Activated CD8-positive, alpha-beta memory T cell treated with anti-CD3 and anti-CD28 coated beads for 1 hour (primary cell): ENCODE measurements around the gene ENTR1.

Source experiments
- DNase-seq, 2 donors: peaks; one replicate each; pipeline ENCODE4 v3.0.0-alpha.2; 2020; ENCODE audit warnings: low read depth in 1 of 2; ENCODE audit errors: extremely low read depth in 1 of 2

Gene ENTR1

GRCh38 chr9:136363949-136364748 is 46.3 kb downstream of the ENTR1 start:
- no peak for DNase-seq

DNA sequence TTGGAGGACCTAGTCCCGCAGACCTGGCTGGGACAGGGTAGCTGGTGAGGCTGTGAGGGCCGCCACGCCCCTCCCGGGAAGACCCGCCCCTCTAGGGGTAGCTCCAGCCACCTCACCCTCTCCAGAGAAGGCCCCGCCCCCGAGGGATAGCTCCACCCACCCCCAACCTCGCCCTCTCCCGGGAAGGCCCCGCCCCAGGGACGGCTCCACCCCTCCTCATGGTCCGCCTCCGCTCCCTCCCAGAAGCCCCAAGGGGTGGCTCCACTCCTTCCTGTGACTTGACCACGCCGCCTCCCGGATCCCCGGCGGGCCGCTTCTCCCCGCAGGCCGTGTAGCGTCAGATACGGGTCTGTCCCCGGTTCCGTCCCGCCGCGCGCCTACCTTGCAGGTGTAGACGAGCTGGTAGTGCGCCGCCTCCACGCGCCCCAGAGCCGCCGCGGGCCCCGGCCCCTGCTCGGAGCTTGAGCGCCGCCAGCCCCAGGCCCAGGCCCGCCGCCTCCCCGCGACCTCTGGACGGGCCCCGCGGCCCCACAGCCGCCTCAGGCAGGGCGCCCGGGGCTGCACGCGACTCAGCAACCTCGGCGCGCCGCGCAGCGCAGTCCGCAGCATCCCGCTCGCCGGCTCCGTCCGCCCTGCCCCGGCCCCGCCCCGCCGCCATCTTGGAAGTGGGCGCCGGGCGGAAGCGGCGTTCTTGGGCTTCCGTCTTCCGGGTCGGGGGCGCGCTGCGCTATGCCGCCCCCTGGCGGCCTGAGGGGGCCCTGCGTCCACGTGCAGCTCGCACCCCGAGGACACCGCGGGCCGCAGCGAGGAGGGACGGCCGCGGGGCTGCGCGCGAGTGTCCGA is 47.1 kb downstream of the ENTR1 start, which contains the start of gene DNLZ:
Gene DNLZ (minus strand): TSS at position 639 of the 843 bp plus-strand sequence. CDS start 30 bp downstream, at position 609.
- peak; percentile 79 to 92 for DNase-seq

DNA sequence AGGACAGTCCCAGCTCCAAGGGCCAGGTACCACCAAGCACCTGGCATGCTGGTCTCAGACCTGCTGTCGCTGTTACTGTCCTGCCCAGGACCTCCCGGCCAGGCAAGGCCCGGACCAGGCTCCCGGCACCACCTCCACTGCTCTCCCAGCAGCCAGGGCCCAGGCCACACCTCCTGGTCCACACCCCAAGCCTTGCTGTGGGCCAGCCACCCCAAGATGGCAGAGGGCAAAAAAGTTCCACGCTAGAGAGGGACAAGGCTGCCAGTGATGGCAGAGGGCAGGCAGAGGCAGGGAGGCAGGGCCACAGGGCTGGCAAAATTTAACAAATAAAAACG is 48.0 kb downstream of the ENTR1 start:
- no peak for DNase-seq

GRCh38 chr9:136361754-136362449 is 48.5 kb downstream of the ENTR1 start:
- no peak for DNase-seq

- no peak for DNase-seq
Observed at GRCh38 chr9:136361047-136361753, 49.2 kb downstream of the ENTR1 start.

DNA sequence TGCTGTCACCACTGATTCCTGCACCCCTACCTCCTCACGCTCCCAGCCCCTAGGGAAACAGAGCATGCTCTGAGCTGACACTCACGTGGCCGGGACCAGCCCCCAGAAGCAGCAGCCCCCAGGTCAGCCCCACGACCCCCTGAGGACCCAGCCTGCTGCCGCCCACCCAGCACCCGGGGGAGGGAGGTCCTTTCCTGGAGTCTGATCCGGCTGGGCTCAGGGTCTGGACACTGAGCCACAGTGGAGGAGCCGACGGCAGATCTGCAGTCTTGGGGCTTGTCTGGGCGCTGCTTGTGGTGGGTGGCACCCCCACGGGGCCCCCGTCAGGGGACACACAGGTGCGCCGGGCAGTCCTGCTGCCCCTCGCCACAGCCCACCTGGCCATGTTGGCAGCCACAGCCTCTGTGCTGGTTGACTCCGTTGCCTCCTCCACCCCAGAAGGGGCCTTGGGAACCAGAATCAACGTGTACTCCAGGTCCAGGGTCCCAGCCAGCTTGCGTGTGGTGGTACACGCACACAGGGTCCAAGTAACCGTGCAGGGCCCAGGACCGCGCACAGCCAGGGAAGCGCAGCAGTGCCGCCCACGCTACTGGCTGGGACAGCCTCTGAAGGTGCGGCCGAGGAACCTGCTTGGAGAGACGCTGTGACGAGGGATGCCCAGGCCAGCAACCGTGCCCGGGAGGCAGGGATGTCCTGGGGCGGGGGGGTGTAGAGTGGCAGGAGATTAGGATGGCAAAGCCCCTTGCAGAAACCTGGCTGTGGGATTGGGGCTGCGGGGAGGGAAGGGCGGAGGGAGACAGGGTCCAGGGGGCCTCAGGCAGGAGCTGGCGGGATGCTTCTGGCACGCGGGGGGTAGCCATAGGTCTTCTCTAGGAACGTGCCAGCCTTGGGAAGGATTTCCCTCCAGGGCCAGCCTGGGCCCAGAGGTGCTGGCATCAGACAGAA is 50.4 kb downstream of the ENTR1 start:
- DNase-seq = no peak

GRCh38 chr9:136358888-136359287 is 51.5 kb downstream of the ENTR1 start:
- no peak for DNase-seq

DNA sequence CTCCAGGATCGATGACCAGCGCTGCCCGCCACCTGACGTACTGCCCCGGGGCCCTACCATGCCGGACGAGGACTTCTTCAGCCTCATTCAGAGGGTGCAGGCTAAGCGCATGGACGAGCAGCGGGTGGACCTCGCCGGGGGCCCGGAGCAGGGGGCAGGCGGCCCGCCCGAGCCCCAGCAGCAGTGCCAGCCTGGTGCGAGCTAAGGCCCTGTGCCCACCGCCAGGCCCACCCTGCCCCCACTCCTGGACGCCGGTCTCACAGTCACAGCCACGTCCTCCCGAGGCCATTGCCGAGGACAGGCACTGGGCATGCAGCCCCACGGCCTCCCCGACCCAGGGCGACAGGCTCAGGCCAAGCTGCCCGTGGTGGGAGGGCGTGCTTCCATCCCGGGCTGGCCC is 52.4 kb downstream of the ENTR1 start:
- DNase-seq = no peak

DNA sequence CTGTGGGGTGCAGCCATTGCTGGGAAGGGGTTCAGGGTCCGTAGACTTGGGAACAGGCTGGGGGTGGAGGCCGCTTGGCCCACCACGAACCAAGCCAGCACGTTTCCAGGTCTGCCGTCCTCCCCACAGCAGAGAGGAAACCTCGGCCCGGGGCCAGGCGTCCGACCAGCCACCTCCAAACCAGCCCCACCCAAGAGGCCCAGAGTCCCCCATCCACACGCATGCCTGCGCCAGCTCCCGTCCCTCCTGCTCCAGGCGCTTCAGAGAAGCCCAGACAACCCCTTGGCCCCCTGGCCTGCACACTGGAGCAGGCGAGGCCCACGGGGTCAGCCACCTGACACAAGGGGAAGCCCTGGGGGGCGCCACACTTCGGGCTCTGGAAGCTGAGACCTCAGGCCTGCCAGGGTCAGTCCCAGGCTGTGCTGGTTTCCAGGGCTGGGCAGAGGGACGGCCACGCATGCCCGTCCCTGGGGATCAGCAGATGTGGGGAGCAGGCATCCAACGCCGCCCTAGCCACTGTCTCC is 53.1 kb downstream of the ENTR1 start:
- no peak for DNase-seq

GRCh38 chr9:136355616-136356557 is 54.5 kb downstream of the ENTR1 start:
- no peak for DNase-seq

GRCh38 chr9:136354592-136355085 is 55.8 kb downstream of the ENTR1 start:
- no peak for DNase-seq

DNA sequence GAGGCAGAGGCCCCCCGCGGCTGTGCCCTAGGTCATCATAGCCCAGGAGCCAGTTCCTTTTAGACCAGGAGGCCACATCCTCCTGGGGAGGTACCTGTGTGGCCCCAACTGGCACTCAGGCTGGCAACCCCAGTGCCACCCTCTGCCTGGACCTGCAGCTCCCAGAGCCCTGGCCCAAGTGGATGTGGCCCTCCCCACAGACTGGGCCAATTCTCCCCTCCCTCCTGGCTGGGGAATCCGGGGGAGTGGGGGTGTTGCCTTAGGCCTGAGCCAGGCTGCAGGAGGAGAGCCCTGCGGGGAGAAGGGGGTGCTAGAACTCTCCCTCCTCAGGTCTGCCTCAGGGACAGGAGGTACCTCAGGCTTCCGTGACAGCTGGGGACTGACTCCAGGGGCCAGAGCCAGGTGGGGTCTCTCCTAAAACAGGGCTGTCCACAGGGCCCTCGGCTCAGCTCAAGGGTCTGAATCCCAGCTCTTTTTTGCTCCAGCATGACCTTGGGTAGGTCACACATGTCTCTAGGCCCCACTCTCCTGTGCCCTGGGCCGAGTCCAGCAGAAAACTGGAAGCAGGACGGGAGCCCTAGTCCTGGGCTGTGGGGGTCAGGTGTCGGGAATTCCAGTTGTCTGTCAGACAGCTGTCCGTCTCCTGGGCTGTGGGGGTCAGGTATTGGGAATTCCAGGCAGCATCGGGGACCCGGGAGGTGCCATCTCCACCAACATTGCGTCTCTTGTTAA is 56.5 kb downstream of the ENTR1 start:
- DNase-seq = no peak

DNA sequence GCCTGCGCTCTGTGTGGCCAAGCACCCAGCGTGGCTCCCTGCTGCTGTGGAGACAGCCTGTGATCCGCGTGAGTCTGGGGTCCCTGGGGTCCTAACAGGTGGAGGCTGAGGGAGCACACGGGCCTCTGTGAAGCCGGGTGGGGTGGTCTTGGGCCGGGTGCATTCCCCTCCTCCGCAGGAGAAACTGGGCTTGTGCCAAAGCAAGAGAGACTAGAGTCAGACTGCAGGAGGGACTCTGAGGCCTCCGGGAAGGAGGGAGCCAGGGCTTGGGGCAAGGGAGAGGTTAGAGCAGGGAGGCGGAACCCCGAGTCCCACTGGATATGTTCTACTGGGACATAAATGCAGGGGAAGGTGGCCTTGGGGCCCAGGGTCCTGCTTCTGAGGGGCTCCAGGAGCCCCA is 57.3 kb downstream of the ENTR1 start:
- DNase-seq = no peak

DNA sequence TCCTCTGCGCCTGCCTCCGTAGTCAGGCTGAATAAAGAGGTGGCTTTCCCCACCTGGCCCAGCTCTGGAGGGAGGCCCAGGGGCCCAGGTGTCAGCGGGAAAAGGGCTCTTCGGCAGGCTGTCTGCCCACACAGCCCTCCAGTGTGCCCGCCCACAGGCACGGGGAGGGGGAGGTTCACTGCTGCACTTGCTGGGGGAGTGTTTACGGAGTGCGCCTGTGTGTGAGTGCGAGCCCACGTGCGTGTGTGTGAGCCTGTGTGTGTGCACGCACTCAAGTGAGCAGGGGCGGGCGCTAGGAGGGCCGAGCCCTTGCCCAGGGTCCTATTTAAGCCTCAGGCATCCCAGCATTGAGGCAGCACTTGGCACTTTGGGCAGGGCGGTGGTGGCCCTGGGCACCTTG is 57.7 kb downstream of the ENTR1 start:
- no peak for DNase-seq
